H9 (cell line): ENCODE results near the gene SERBP1. TPM values are rescaled to one million over a fixed set of nuclear protein-coding genes. Genes with fewer than 3 reads are reported as not detected.

ENCODE experiments used
- DNase-seq: peaks from one replicate; pipeline ENCODE4 v3.0.0-alpha.2; 2017
- H2AFZ ChIP-seq: one replicate; pipeline ENCODE4 v1.6.1; 2013; ENCODE audit warnings: mild to moderate bottlenecking, low read length, control low read depth, moderate library complexity
- H2AK5ac ChIP-seq: 2 replicates; pipeline ENCODE4 v1.6.1; 2013; ENCODE audit warnings: low read length, control low read depth, mixed read lengths; ENCODE audit not compliant: insufficient read length
- H2BK120ac ChIP-seq: one replicate; pipeline ENCODE4 v1.6.1; 2013; ENCODE audit warnings: low read depth, mild to moderate bottlenecking, low read length, control low read depth, inconsistent platforms; ENCODE audit not compliant: poor library complexity, severe bottlenecking
- H2BK12ac ChIP-seq: 2 replicates; pipeline ENCODE4 v1.6.1; 2013; ENCODE audit warnings: low read length, control low read depth, mixed read lengths, low read depth; ENCODE audit not compliant: insufficient read length
- H2BK15ac ChIP-seq: 2 replicates; pipeline ENCODE4 v1.6.1; 2013; ENCODE audit warnings: low read depth, low read length, control low read depth
- H2BK20ac ChIP-seq: one replicate; pipeline ENCODE4 v1.6.1; 2013; ENCODE audit warnings: low read depth, mild to moderate bottlenecking, low read length, control low read depth, inconsistent platforms; ENCODE audit not compliant: poor library complexity, severe bottlenecking
- H2BK5ac ChIP-seq: 2 replicates; pipeline ENCODE4 v1.6.1; 2013; ENCODE audit warnings: low read length, control low read depth, mixed read lengths; ENCODE audit not compliant: insufficient read length
- H3K14ac ChIP-seq: 2 replicates; pipeline ENCODE4 v1.6.1; 2013; ENCODE audit warnings: low read length, control low read depth; ENCODE audit not compliant: insufficient read depth
- H3K18ac ChIP-seq: 2 replicates; pipeline ENCODE4 v1.6.1; 2013; ENCODE audit warnings: low read depth, mild to moderate bottlenecking, mixed read lengths, low read length, control low read depth; ENCODE audit not compliant: insufficient read length
- H3K23ac ChIP-seq: 2 replicates; pipeline ENCODE4 v1.6.1; 2013; ENCODE audit warnings: low read length, control low read depth, mixed read lengths, low read depth; ENCODE audit not compliant: insufficient read length
- H3K23me2 ChIP-seq: 2 replicates; pipeline ENCODE4 v1.6.1; 2013; ENCODE audit warnings: low read depth, mild to moderate bottlenecking, mixed read lengths, low read length, control low read depth; ENCODE audit not compliant: insufficient read length, poor library complexity, severe bottlenecking
- H3K27ac ChIP-seq: 2 replicates; pipeline ENCODE4 v1.5.1; 2013; ENCODE audit warnings: low read length, control low read depth, mixed read lengths, low read depth; ENCODE audit not compliant: insufficient read length
- H3K27me3 ChIP-seq: 2 replicates; pipeline ENCODE4 v1.6.1; 2013; ENCODE audit warnings: low read length, control low read depth, inconsistent platforms; ENCODE audit not compliant: insufficient read depth
- H3K4ac ChIP-seq: 2 replicates; pipeline ENCODE4 v1.6.1; 2013; ENCODE audit warnings: low read depth, mild to moderate bottlenecking, control low read depth, inconsistent platforms, low read length, moderate library complexity
- H3K4me1 ChIP-seq: 2 replicates; pipeline ENCODE4 v1.6.1; 2013; ENCODE audit warnings: low read length, control low read depth, inconsistent platforms; ENCODE audit not compliant: insufficient read depth
- H3K4me2 ChIP-seq: 2 replicates; pipeline ENCODE4 v1.6.1; 2013; ENCODE audit warnings: low read length, control low read depth, mixed read lengths; ENCODE audit not compliant: insufficient read length, insufficient read depth
- H3K56ac ChIP-seq: 2 replicates; pipeline ENCODE4 v1.6.1; 2013; ENCODE audit warnings: low read depth, mild to moderate bottlenecking, mixed read lengths, low read length, control low read depth; ENCODE audit not compliant: insufficient read length
- H3K79me1 ChIP-seq: 2 replicates; pipeline ENCODE4 v1.6.1; 2013; ENCODE audit warnings: low read depth, mild to moderate bottlenecking, moderate library complexity, low read length, control low read depth, inconsistent platforms; ENCODE audit not compliant: insufficient read depth, poor library complexity, severe bottlenecking
- H3K79me2 ChIP-seq: 2 replicates; pipeline ENCODE4 v1.6.1; 2013; ENCODE audit warnings: low read length, control low read depth, inconsistent platforms; ENCODE audit not compliant: insufficient read depth
- H3K9ac ChIP-seq: 2 replicates; pipeline ENCODE4 v1.6.1; 2013; ENCODE audit warnings: low read length, control low read depth, mixed read lengths; ENCODE audit not compliant: insufficient read length; ENCODE audit errors: extremely low read depth
- H3K9me3 ChIP-seq: one replicate; pipeline ENCODE4 v1.6.1; 2013; ENCODE audit warnings: low read depth, low read length, inconsistent platforms; ENCODE audit not compliant: control insufficient read depth
- H3T11ph ChIP-seq: one replicate; pipeline ENCODE4 v1.6.1; 2013; ENCODE audit warnings: mild to moderate bottlenecking, low read length, control low read depth, inconsistent platforms
- H4K20me1 ChIP-seq: one replicate; pipeline ENCODE4 v1.6.1; 2013; ENCODE audit not compliant: control insufficient read depth, insufficient read length, insufficient read depth
- H4K5ac ChIP-seq: 2 replicates; pipeline ENCODE4 v1.6.1; 2013; ENCODE audit warnings: low read depth, mild to moderate bottlenecking, mixed read lengths, low read length, control low read depth; ENCODE audit not compliant: insufficient read length
- H4K8ac ChIP-seq: replicated peaks from 2 replicates; pipeline ENCODE4 v1.6.1; 2013; ENCODE audit warnings: low read length, control low read depth, mixed read lengths, low read depth; ENCODE audit not compliant: insufficient read length
- H4K91ac ChIP-seq: 2 replicates; pipeline ENCODE4 v1.6.1; 2013; ENCODE audit warnings: low read depth, mild to moderate bottlenecking, moderate library complexity, mixed read lengths, low read length, control low read depth; ENCODE audit not compliant: insufficient read length
- H3K27ac Mint-ChIP-seq, 3 experiments: 2 replicates in 2 of 3; 3 replicates in 1 of 3; pipeline ENCODE4 v1.8.0; 2020 to 2021; ENCODE audit warnings: mixed read lengths in 3 of 3, mild to moderate bottlenecking in 1 of 3, moderate library complexity in 1 of 3
- H3K27me3 Mint-ChIP-seq: 2 replicates; pipeline ENCODE4 v1.8.0; 2021; ENCODE audit warnings: low read depth, mild to moderate bottlenecking, moderate library complexity, mixed read lengths
- H3K36me3 Mint-ChIP-seq, 3 experiments: 2 replicates in 2 of 3; 3 replicates in 1 of 3; pipeline ENCODE4 v1.8.0; 2020 to 2021; ENCODE audit warnings: low read depth in 3 of 3, mixed read lengths in 3 of 3; ENCODE audit not compliant: insufficient read depth in 1 of 3
- H3K4me1 Mint-ChIP-seq, 2 experiments: 2 replicates each; pipeline ENCODE4 v1.8.0; 2020; ENCODE audit warnings: mixed read lengths in 2 of 2
- H3K4me3 Mint-ChIP-seq, 2 experiments: 2 replicates in 1 of 2; 3 replicates in 1 of 2; pipeline ENCODE4 v1.8.0; 2020 to 2021; ENCODE audit warnings: mild to moderate bottlenecking in 2 of 2, mixed read lengths in 2 of 2, moderate library complexity in 1 of 2
- H3K9me3 Mint-ChIP-seq, 2 experiments: 2 replicates in 1 of 2; 3 replicates in 1 of 2; pipeline ENCODE4 v1.8.0; 2020; ENCODE audit warnings: mild to moderate bottlenecking in 2 of 2, mixed read lengths in 2 of 2, moderate library complexity in 1 of 2
- WGBS: extraction: QIAGEN DNeasy Blood & Tissue Kit; methylation state at CpG from one replicate; pipeline ENCODE4 v1.1.7; 2013; ENCODE audit warnings: missing lambda C conversion rate, low lambda C conversion rate, mixed read lengths; ENCODE audit not compliant: insufficient read length; ENCODE audit errors: extremely low coverage; 5-methylcytosine and 5-hydroxymethylcytosine counted together
- total RNA-seq: library from RNA; stranded (reverse); gene quantifications from 2 replicates; pipeline ENCODE4 v1.2.1, GENCODE V29; 2021
- TF ChIP-seq, protein P1 (sequence below): fragments of 200-600 bp; sonication (generic); conservative IDR thresholded peaks from 3 replicates; pipeline ENCODE4 v1.8.0; 2021; ENCODE audit warnings: antibody characterized with exemption, mild to moderate bottlenecking

The SERBP1 gene
- total RNA-seq, 1 experiment from 2014 or later = 495 TPM

DNA sequence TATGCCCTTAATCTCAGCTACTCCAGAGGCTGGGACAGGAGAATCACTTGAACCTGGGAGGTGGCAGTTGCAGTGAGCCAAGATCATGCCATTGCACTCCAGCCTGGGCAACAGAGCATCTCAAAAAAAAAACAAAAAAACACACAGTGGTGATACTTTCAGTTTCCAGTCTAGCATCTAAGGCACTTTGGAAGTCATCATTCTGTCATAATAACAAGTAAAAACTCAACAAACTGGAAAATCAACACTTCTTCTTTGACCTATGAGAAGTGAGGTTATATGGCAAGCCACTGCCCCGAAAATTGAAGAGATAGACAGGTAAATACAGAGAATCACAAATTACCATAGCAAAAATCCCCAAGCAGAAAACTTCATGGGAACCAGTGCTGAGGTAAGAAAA, 70.6 kb downstream of the SERBP1 start:
- Histone ChIP-seq H3K23ac (no peak overlapping the region), H3K4me2 (no peak overlapping the region), H3K56ac (no peak overlapping the region), H2AFZ (no peak overlapping the region), H3K14ac (no peak overlapping the region), H2AK5ac (no peak overlapping the region), H2BK20ac (no peak overlapping the region), H2BK12ac (no peak overlapping the region), H3K79me1 (no peaks in the 10 kb centered on the region), H2BK120ac (no peak overlapping the region), H3K4ac (no peak overlapping the region), H4K8ac (no peak overlapping the region), H3T11ph (no peak overlapping the region), H2BK15ac (no peak overlapping the region), H3K4me1 (no peaks in the 10 kb centered on the region; the same call in 1 of the 2 replicates), H2BK5ac (no peak overlapping the region), H4K20me1 (no peaks in the 10 kb centered on the region), H3K9ac (no peak overlapping the region), H3K27ac (no peak overlapping the region), H3K18ac (no peak overlapping the region), H4K5ac (no peak overlapping the region), H3K27me3 (no peaks in the 10 kb centered on the region), H4K91ac (no peak overlapping the region), H3K23me2 (no peaks in the 10 kb centered on the region), H3K9me3 (no peaks in the 10 kb centered on the region), H3K79me2 (no peaks in the 10 kb centered on the region)
- DNase-seq = no peak
- Mint-ChIP-seq H3K36me3 (no peaks in the 10 kb centered on the region), H3K4me1 (peaks cover 0 to 7% of the 10 kb centered on the region in 2 experiments; a peak in 1 of 4 replicates), H3K4me3 (no peak overlapping the region), H3K9me3 (no peaks in the 10 kb centered on the region), H3K27me3 (no peaks in the 10 kb centered on the region; the same call in 1 of the 2 replicates), H3K27ac (no peak overlapping the region; a peak in 1 of 7 replicates)
- no CpG with 5 or more reads among the region's 1 CpG for WGBS
- TF ChIP-seq, protein P1, sequence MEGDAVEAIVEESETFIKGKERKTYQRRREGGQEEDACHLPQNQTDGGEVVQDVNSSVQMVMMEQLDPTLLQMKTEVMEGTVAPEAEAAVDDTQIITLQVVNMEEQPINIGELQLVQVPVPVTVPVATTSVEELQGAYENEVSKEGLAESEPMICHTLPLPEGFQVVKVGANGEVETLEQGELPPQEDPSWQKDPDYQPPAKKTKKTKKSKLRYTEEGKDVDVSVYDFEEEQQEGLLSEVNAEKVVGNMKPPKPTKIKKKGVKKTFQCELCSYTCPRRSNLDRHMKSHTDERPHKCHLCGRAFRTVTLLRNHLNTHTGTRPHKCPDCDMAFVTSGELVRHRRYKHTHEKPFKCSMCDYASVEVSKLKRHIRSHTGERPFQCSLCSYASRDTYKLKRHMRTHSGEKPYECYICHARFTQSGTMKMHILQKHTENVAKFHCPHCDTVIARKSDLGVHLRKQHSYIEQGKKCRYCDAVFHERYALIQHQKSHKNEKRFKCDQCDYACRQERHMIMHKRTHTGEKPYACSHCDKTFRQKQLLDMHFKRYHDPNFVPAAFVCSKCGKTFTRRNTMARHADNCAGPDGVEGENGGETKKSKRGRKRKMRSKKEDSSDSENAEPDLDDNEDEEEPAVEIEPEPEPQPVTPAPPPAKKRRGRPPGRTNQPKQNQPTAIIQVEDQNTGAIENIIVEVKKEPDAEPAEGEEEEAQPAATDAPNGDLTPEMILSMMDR = no peak

Other genes with a start within 250 kb of the SERBP1 start
- 0.77 and 0.88 TPM in 2 replicates for gene IL12RB2, start 122.5 kb downstream of the SERBP1 start, total RNA-seq